ENCODE data around the gene APOB. TPM values are rescaled to one million over a fixed set of nuclear protein-coding genes. Genes with fewer than 3 reads are reported as not detected.

The APOB gene, protein sequence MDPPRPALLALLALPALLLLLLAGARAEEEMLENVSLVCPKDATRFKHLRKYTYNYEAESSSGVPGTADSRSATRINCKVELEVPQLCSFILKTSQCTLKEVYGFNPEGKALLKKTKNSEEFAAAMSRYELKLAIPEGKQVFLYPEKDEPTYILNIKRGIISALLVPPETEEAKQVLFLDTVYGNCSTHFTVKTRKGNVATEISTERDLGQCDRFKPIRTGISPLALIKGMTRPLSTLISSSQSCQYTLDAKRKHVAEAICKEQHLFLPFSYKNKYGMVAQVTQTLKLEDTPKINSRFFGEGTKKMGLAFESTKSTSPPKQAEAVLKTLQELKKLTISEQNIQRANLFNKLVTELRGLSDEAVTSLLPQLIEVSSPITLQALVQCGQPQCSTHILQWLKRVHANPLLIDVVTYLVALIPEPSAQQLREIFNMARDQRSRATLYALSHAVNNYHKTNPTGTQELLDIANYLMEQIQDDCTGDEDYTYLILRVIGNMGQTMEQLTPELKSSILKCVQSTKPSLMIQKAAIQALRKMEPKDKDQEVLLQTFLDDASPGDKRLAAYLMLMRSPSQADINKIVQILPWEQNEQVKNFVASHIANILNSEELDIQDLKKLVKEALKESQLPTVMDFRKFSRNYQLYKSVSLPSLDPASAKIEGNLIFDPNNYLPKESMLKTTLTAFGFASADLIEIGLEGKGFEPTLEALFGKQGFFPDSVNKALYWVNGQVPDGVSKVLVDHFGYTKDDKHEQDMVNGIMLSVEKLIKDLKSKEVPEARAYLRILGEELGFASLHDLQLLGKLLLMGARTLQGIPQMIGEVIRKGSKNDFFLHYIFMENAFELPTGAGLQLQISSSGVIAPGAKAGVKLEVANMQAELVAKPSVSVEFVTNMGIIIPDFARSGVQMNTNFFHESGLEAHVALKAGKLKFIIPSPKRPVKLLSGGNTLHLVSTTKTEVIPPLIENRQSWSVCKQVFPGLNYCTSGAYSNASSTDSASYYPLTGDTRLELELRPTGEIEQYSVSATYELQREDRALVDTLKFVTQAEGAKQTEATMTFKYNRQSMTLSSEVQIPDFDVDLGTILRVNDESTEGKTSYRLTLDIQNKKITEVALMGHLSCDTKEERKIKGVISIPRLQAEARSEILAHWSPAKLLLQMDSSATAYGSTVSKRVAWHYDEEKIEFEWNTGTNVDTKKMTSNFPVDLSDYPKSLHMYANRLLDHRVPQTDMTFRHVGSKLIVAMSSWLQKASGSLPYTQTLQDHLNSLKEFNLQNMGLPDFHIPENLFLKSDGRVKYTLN (N-terminal part only)
- total RNA-seq (2016; rRNA removed; fragmentation: Illumina TruSeq; extraction: Trizol) (2,017 and 2,515 TPM in 2 replicates), polyA plus RNA-seq (2011; rRNA removed) (1,226 and 1,569 TPM in 2 replicates), polyA minus RNA-seq (2011; rRNA and poly(A)+ RNA removed; ENCODE audit: low replicate concordance) (3.3 and 5,189 TPM in 2 replicates), Bru-seq, nascent RNA (percentile 100 among the genes with signal in this experiment), BruChase-seq, experiment 1, labeled RNA remaining after a 6-hour chase (percentile 100 among the genes with signal in this experiment), BruChase-seq, experiment 2, labeled RNA remaining after a 2-hour chase (percentile 100 among the genes with signal in this experiment)
- total RNA-seq (2016; cell fraction: cytosol; rRNA removed; fragmentation: Illumina TruSeq; extraction: Trizol; ENCODE audit: low read depth), result 102 and 113 TPM in 2 replicates
- 1,811 and 2,334 TPM in 2 replicates for total RNA-seq (2016; cell fraction: insoluble cytoplasmic fraction; rRNA removed; fragmentation: Illumina TruSeq; extraction: Trizol)
- 341 and 391 TPM in 2 replicates for total RNA-seq (2016; cell fraction: membrane; rRNA removed; fragmentation: Illumina TruSeq; extraction: Trizol)
- total RNA-seq (2016; cell fraction: nucleus; rRNA removed; fragmentation: Illumina TruSeq; extraction: Trizol), result 3,623 and 4,305 TPM in 2 replicates
- polyA plus RNA-seq (2011; cell fraction: cytosol; rRNA removed), result 779 and 1,118 TPM in 2 replicates
- 609 and 698 TPM in 2 replicates for polyA plus RNA-seq (2011; cell fraction: nucleus; rRNA removed)
- polyA plus RNA-seq (2012), result 1,387 and 2,007 TPM in 2 replicates
- polyA plus RNA-seq (2016; cell fraction: cytosol; fragmentation: Illumina TruSeq; extraction: Trizol; ENCODE audit: low read depth), result 27.1 and 29.9 TPM in 2 replicates
- 658 and 677 TPM in 2 replicates for polyA plus RNA-seq (2016; cell fraction: insoluble cytoplasmic fraction; fragmentation: Illumina TruSeq; extraction: Trizol; ENCODE audit: low read depth)
- 39.5 and 51.6 TPM in 2 replicates for polyA plus RNA-seq (2016; cell fraction: membrane; fragmentation: Illumina TruSeq; extraction: Trizol; ENCODE audit: low read depth)
- polyA plus RNA-seq (2016; cell fraction: nucleus; fragmentation: Illumina TruSeq; extraction: Trizol; ENCODE audit: insufficient read depth, low read depth), result 1,507 and 1,591 TPM in 2 replicates
- 4,783 and 5,517 TPM in 2 replicates for polyA minus RNA-seq (2011; cell fraction: cytosol; rRNA and poly(A)+ RNA removed)
- polyA minus RNA-seq (2011; cell fraction: nucleus; rRNA and poly(A)+ RNA removed), result 3,357 and 4,547 TPM in 2 replicates
- long read RNA-seq, experiment 1, partial matches to known transcripts, result 502 of 682 reads
- long read RNA-seq, experiment 1, other reads (novel, unspliced or antisense), result 180 of 682 reads
- long read RNA-seq, experiment 2, full-length matches to known transcripts, result 34 of 6,442 reads
- long read RNA-seq, experiment 2, partial matches to known transcripts, result 2,296 of 6,442 reads
- long read RNA-seq, experiment 2, other reads (novel, unspliced or antisense), result 4,112 of 6,442 reads

DNA sequence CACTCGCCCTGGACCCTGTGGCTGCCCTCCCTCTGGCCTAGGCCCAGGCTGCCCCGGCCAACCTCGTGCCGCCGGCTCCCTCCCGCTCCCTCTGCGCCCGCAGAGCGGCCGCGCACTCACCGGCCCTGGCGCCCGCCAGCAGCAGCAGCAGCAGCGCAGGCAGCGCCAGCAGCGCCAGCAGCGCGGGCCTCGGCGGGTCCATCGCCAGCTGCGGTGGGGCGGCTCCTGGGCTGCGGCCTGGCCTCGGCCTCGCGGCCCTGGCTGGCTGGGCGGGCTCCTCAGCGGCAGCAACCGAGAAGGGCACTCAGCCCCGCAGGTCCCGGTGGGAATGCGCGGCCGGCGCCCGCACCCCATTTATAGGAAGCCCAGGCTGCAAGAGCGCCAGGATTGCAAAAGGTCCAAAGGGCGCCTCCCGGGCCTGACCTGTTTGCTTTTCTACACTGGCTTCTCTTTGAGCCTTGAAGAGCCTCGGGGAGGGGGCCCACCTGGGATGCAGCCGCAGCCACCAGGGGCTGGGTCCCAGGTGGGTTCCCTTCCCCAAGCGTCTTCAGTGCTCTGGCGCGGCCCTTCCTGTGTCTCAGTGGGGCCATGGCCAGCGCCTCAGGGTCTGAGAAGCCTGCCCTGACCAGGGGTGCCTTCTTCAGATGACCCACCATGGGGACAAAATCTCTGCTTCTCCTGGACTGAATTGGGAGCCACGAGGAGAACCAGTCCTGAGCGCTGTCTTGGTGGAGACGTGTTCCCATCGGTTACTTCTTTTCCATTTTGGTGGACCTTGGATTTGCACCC is at the start of gene APOB:
Gene APOB (minus strand): TSS at position 330 of the 789 bp plus-strand sequence. CDS start 128 bp downstream, at position 202.
- no peaks in the 10 kb centered on the region for H3K9me3 ChIP-seq (ENCODE audit: low read length)
- peak within 1 kb of the TSS; percentile 99 for H3K27ac ChIP-seq (ENCODE audit: extremely low read length, insufficient read depth, low read length)
- H3K79me2 ChIP-seq (ENCODE audit: insufficient read depth, low read length), result peaks cover 64% of the 10 kb centered on the region
- DNase-seq (ENCODE audit: low spot score) (peak; percentile 97), FAIRE-seq (no peak), ATAC-seq (peak; percentile 78)
- peak within 1 kb of the TSS; percentile 88 to 96 (median 91) for H3K4me3 ChIP-seq (replicated peaks in 1 of 3; ENCODE audit: insufficient read depth in 1 of 3, low read depth in 2 of 3, low read length in 3 of 3)
- 0% methylated on average over 9 of the region's 51 CpGs for WGBS (ENCODE audit: low lambda C conversion rate)
- H3K9ac ChIP-seq (ENCODE audit: insufficient read depth, low read depth, low read length), result peak within 1 kb of the TSS; percentile 98
- intact Hi-C loops (cut with micrococcal nuclease; ENCODE audit: unreplicated experiment), result loop anchor here (1.0 kb wide), 5 partner anchors 26 to 273 kb away; no protein-coding TSS in a partner anchor
- H3K4me2 ChIP-seq (ENCODE audit: low read depth, low read length), result peak within 1 kb of the TSS; percentile 96
- H3K27me3 ChIP-seq (ENCODE audit: control insufficient read depth in 1 of 2, insufficient read depth in 2 of 2, low read length in 2 of 2), result no peaks in the 10 kb centered on the region; a peak in 1 of 5 replicates
- ChIA-PET POLR2A (interaction anchor here (0.7 to 13.2 kb wide), 10 partner anchors 10 to 121 kb away, joined by 3 to 317 read pairs (median 20); no protein-coding TSS in a partner anchor), CTCF (ENCODE audit: low intra/inter-chr PET ratio, low total read pairs) (interaction anchor here (0.6 to 4.7 kb wide), 6 partner anchors 12 to 121 kb away, joined by 3 to 92 read pairs (median 10); no protein-coding TSS in a partner anchor)
- H3K4me1 ChIP-seq (ENCODE audit: insufficient read depth, low read length), result peaks cover 76% of the 10 kb centered on the region
- in situ Hi-C loops (cut with HindIII; ENCODE audit: extremely low pct_ligation_motif_present, low pct_unique_long_range_greater_than_20kb), result loop anchor here (5.0 kb wide), 1 partner anchor 73 kb away; no protein-coding TSS in a partner anchor
- no TSS peak for BruUV-seq (replicated peaks)
- H4K20me1 ChIP-seq (ENCODE audit: insufficient read depth, low read length), result peaks cover 44% of the 10 kb centered on the region
- H3K36me3 ChIP-seq (replicated peaks in 1 of 2; ENCODE audit: control insufficient read depth in 1 of 2, insufficient read depth in 2 of 2, low read length in 2 of 2), result peaks cover 21 to 41% of the 10 kb centered on the region in 2 experiments
- no peak within 1 kb of the TSS for H2AFZ ChIP-seq (ENCODE audit: low read length)
- TF ChIP-seq EP300 (IDR thresholded peaks at IDR 0.05; ENCODE audit: low read depth in 2 of 2, low read length in 2 of 2) (peak; percentile 92 to 97), EP300 (CRISPR knock-in tag; IDR thresholded peaks at IDR 0.05; ENCODE audit: borderline replicate concordance) (peak; percentile 91), ZNF263 (CRISPR knock-in tag; IDR thresholded peaks at IDR 0.05) (peak; percentile 73; the same call in 1 of the 2 replicates), ZNF333 (CRISPR knock-in tag; IDR thresholded peaks at IDR 0.05; ENCODE audit: borderline replicate concordance) (no peak), RBAK (CRISPR knock-in tag; IDR thresholded peaks at IDR 0.05) (no peak), ZNF253 (CRISPR knock-in tag; IDR thresholded peaks at IDR 0.05; ENCODE audit: borderline replicate concordance) (peak; percentile 77; the same call in 1 of the 2 replicates), PHB2 (IDR thresholded peaks at IDR 0.05; ENCODE audit: partially characterized antibody) (no peak)

All from HepG2 (cell line).